Measurements from ENCODE around the gene CTBP2. TPM values are rescaled to one million over a fixed set of nuclear protein-coding genes. Genes with fewer than 3 reads are reported as not detected.

CTBP2 gene
- total RNA-seq, 1 donor from 2014 or later: 57.3 TPM

DNA sequence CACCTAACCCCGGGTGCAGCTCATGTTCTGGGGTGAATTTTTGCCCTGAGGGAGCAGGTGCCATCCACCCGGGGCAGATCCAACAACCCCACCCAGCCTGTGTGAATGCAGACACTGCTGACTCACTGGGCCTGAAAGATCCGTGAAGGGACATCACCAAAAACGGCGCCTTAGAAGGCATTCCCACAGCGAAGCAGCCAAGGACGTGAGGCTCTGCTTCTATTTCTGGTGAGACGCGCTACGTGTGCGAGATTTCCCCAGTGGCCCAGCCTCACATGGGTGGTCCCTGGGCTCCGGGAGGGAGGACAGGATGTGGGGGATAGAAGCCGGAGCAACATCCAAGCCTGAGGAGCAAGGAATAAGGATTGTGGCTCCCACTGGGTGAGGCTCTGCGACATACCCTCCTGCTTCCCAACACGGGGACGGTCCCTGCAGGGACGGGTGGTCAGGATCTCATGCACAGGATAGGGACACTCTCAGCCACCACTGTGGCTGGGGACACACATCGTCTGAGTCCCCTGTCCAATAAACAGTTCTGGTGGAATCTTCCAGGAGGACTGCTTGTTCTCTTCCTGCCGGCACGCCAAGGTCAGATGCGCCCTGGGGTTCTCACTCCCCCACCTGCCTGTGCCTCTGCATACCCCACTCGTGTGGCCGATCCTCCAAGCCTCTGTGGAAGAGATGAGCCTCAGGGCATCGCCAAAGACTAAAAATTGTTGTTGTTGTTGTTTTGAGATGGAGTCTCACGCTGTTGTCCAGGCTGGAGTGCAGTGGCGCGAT is 148.2 kb downstream of the CTBP2 start:
- no peak for TF ChIP-seq CTCF (conservative IDR thresholded peaks at IDR 0.05; ENCODE audit: low read depth, low read length)
- no peak overlapping the region for H3K4me3 ChIP-seq (ENCODE audit: low read depth, low read length)
- no peak for DNase-seq (ENCODE audit: low read depth)

- DNase-seq (ENCODE audit: low read depth): no peak
- no peak for TF ChIP-seq CTCF (conservative IDR thresholded peaks at IDR 0.05; ENCODE audit: low read depth, low read length)
- no peak overlapping the region for H3K4me3 ChIP-seq (ENCODE audit: low read depth, low read length)
Observed at GRCh38 chr10:125011171-125011925, 149.0 kb downstream of the CTBP2 start.

- no peak for DNase-seq (ENCODE audit: low read depth)
- TF ChIP-seq CTCF (conservative IDR thresholded peaks at IDR 0.05; ENCODE audit: low read depth, low read length): no peak
- H3K4me3 ChIP-seq (ENCODE audit: low read depth, low read length): no peak overlapping the region
Observed at GRCh38 chr10:125010362-125010761, 150.0 kb downstream of the CTBP2 start.

DNA sequence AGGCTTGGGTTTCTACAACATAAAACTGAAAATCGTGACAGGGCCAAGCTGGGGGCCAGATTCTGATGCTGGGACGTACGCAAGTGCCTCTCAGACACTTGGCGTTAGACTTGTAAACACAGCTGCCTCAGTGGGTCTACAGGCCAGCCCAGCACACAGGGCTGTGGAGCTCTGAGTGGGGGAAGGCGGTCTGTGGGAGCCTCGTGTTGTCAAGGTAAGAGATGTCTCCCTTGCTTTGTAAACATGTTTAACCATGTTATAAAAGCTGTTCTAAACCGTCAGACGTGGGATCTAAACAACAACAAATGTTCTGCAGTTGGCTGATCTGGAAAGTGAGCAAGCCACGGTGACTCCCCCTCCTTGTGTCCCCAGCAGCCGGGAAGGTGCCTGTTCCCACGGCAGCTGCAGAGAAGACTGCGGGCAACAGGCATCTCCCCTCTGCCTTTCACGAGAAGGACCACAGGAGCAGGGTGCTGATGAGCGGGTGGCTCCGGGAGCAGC is 150.7 kb downstream of the CTBP2 start:
- no peak for DNase-seq (ENCODE audit: low read depth)
- no peak for TF ChIP-seq CTCF (conservative IDR thresholded peaks at IDR 0.05; ENCODE audit: low read depth, low read length)
- no peak overlapping the region for H3K4me3 ChIP-seq (ENCODE audit: low read depth, low read length)

GRCh38 chr10:125008689-125009638 is 151.4 kb downstream of the CTBP2 start:
- H3K4me3 ChIP-seq (ENCODE audit: low read depth, low read length): no peak overlapping the region
- TF ChIP-seq CTCF (conservative IDR thresholded peaks at IDR 0.05; ENCODE audit: low read depth, low read length): no peak

GRCh38 chr10:125007436-125007835 is 152.9 kb downstream of the CTBP2 start:
- no peak for TF ChIP-seq CTCF (conservative IDR thresholded peaks at IDR 0.05; ENCODE audit: low read depth, low read length)
- no peak overlapping the region for H3K4me3 ChIP-seq (ENCODE audit: low read depth, low read length)
- no peak for DNase-seq (ENCODE audit: low read depth)

More at GRCh38 chr10:125008689-125009638, 151.4 kb downstream of the CTBP2 start:
- no peak for DNase-seq (ENCODE audit: low read depth)
